Heart left ventricle (tissue), 16 donors: ENCODE results near the gene F7. TPM values are rescaled to one million over a fixed set of nuclear protein-coding genes. Genes with fewer than 3 reads are reported as not detected.
A peak's percentile ranks its signal among the peaks of the same experiment; 100 is the strongest.
"Not testable (repeated sequence)": the region's sequence is repeated elsewhere in the genome, so short reads cannot be mapped to it uniquely, and the experiment has no call there.

Experiments used
- ATAC-seq, 4 donors: fragments of 200-7000 bp; cut with Tn5 transposase; one replicate each; pipeline ENCODE4 v1.9.1; 2020 to 2022; ENCODE audit warnings: moderate library complexity in 4 of 4, mild to moderate bottlenecking in 3 of 4, moderate number of reproducible peaks in 1 of 4
- DNase-seq, 5 donors: peaks; one replicate each; pipeline ENCODE4 v3.0.0-alpha.2; 2020
- H3K27ac ChIP-seq, 12 donors: fragments of 200-600 bp; sonication (generic) in 4 of 12; one replicate each; pipeline versions ENCODE4 v1.5.0 to v1.8.0; 2016 to 2022; ENCODE audit warnings: mild to moderate bottlenecking in 2 of 12
- H3K27me3 ChIP-seq, 9 donors: fragments of 200-600 bp; sonication (generic) in 2 of 9; one replicate each; pipeline versions ENCODE4 v1.5.1 to v1.8.0; 2016 to 2022; ENCODE audit warnings: mild to moderate bottlenecking in 3 of 9
- H3K36me3 ChIP-seq, 9 donors: fragments of 200-600 bp; sonication (generic) in 2 of 9; one replicate each; pipeline versions ENCODE4 v1.5.0 to v1.8.0; 2018 to 2022; ENCODE audit warnings: mild to moderate bottlenecking in 2 of 9
- H3K4me1 ChIP-seq, 12 donors: fragments of 200-600 bp; sonication (generic) in 4 of 12; one replicate each; pipeline versions ENCODE4 v1.5.0 to v1.8.0; 2016 to 2022; ENCODE audit warnings: mild to moderate bottlenecking in 3 of 12
- H3K4me3 ChIP-seq, 12 donors: fragments of 200-600 bp; sonication (generic) in 4 of 12; one replicate each; pipeline versions ENCODE4 v1.5.0 to v1.8.0; 2017 to 2022; ENCODE audit warnings: mild to moderate bottlenecking in 9 of 12, moderate library complexity in 4 of 12
- H3K9me3 ChIP-seq, 12 donors: fragments of 200-600 bp; sonication (generic) in 4 of 12; one replicate each; pipeline versions ENCODE4 v1.5.0 to v1.8.0; 2016 to 2022; ENCODE audit warnings: mild to moderate bottlenecking in 1 of 12
- CTCF ChIP-seq, 12 donors: fragments of 200-600 bp; sonication (generic) in 4 of 12; IDR thresholded peaks; one replicate each; pipeline versions ENCODE4 v1.5.0 to v1.8.0; 2018 to 2022; ENCODE audit warnings: antibody characterized with exemption in 12 of 12, mild to moderate bottlenecking in 5 of 12
- POLR2A ChIP-seq, 2 donors: fragments of 450-650 bp; IDR thresholded peaks; one replicate each; pipeline ENCODE4 v1.6.1; 2017; ENCODE audit warnings: antibody characterized with exemption in 2 of 2, mild to moderate bottlenecking in 2 of 2, moderate library complexity in 2 of 2
- WGBS, 4 donors: extraction: QIAGEN DNeasy Blood & Tissue Kit in 2 of 4; methylation state at CpG; one replicate each; pipeline versions ENCODE4 v1.1.5 to v1.1.7; 2013 to 2018; 5-methylcytosine and 5-hydroxymethylcytosine counted together
- intact Hi-C, 10 donors: fragments of 100-400 bp; cut with DNase I; formaldehyde crosslinking; loops; one replicate each; pipeline versions ENCODE4 v1.11.1 to v1.14.2; 2022
- polyA plus RNA-seq, 2 donors: library from polyadenylated mRNA; stranded (reverse); fragments of 200-250 nt; gene quantifications; one replicate each; pipeline ENCODE4 v1.2.3, GENCODE V29; 2013
- total RNA-seq, 9 donors: library from RNA; depleted of rRNA in 2 of 9; stranded (reverse); fragments of >200 nt in 2 of 9; fragmentation: NEBNext Ultra II Directional in 3 of 9; extraction: Animal tissue kit (Norgen Biotek cat#: 25700) in 3 of 9; gene quantifications; one replicate each; pipeline versions ENCODE4 v1.1.0 to v1.2.4, GENCODE V29; 2016 to 2023
- donor health status: ischemic (EF 13 %, LVEDD 7.1; RV severe dilation, severe dysfunction).
- donor health status: healthy with polysubstance abuse.
- donor health status: DM: no; HTN: yes; CAD: no.
- donor health status: DM: no; HTN: no; CAD: no.
- donor health status: ischemic (EF 25% LVEDD 6.9; RV normal size, moderate dysfunction).
- donor health status: ischemic (EF 25% LVEDD 5.7; RV mildly dilated, moderate dysfunction).
- donor health status: healthy.
- donor health status: DM: yes; HTN: yes; CAD: no.
- donor health status: ischemic (EF 35%, LVEDD 5.7; RV mildly dilated, moderate dysfunction).
- donor health status: nonischemic (EF 11% LVEDD 7.7; RV severe dilation, severe dysfunction).
- donor health status: DM: yes; HTN: yes; CAD: no.
- donor health status: PGD.
- donor health status: ischemic (EF 29% LVEDD 5.4; RV normal size, mild dysfunction).
- donor health status: nonischemic (EF 23%, LVEDD 6.1; RV moderate dilation, normal function).

Gene F7
- total and polyA plus RNA-seq, 11 donors, result 0.01 to 0.41 (median 0.13) TPM; not detected in 7

DNA sequence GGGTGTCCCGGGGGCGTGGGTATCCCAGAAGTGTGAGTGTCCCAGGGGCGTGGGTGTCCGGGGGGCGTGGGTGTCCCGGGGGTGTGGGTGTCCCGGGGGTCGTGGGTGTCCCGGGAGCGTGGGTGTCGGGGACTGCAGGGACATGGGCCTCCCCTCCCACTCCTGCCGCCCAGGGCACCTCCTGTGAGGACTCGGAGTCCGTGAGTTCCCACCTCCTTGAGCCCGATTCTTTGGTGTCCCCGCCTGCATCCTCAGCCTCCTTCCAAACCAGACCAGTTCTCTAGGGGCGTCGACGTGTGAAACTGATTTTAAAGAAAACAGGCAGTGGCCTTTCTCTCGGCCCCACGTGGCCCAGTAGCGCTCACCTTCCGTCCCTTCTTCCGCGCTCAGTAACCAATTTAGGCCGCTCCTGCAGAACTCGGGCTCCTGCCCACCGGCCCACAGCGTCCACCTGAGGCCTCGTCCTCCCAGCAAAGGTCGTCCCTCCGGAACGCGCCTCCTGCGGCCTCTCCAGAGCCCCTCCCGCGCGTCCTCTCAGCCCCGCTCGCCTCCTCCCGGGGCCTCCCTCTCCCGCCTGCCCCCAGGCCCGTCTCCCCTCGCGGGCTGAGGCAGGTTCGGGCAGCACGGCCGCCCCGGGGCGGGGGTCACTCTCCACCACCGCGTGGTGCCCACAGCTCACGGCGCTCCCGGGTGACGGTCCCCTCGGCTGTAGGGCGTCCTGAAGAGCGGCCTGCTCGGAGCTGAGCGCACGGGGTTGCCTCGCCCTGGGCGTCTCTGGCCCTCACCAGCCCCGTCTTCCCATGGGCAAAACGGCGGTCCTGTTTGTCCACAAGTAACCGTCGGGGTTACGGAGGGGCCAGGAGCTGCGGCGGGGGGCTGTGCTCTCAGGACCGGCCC, 3.8 kb downstream of the F7 start:
- DNase-seq (peak in 2 of 5 donors; percentile 25 to 48), ATAC-seq (peak in 2 of 4 donors; percentile 18 to 27)
- intact Hi-C loops, result no loop called here
- WGBS, 4 donors, result 17 to 35% (median 25%) methylated on average over 42 to 73 of the region's 73 CpGs
- no peaks in the 10 kb centered on the region for H3K9me3 ChIP-seq
- no peak overlapping the region for H3K27ac ChIP-seq
- peaks cover 0 to 18% (median 13%) of the 10 kb centered on the region in 12 donors for H3K4me1 ChIP-seq
- no peaks in the 10 kb centered on the region for H3K36me3 ChIP-seq
- TF ChIP-seq CTCF (IDR thresholded peaks at IDR 0.05) (no peak), POLR2A (IDR thresholded peaks at IDR 0.05) (no peak)
- peak overlapping the region in 11 of 12 donors; percentile 2 to 57 (median 50) for H3K4me3 ChIP-seq
- H3K27me3 ChIP-seq, result peaks cover 4 to 28% (median 21%) of the 10 kb centered on the region in 9 donors

GRCh38 chr13:113110048-113110851, 4.7 kb downstream of the F7 start:
- peaks cover 0 to 18% (median 13%) of the 10 kb centered on the region in 12 donors for H3K4me1 ChIP-seq
- peak in 2 of 5 donors; percentile 41 to 67 for DNase-seq
- H3K4me3 ChIP-seq, result peak overlapping the region; percentile 20 to 57 (median 50)
- TF ChIP-seq POLR2A (IDR thresholded peaks at IDR 0.05), result no peak
- TF ChIP-seq CTCF (IDR thresholded peaks at IDR 0.05), result no peak
- no peaks in the 10 kb centered on the region for H3K9me3 ChIP-seq
- no peaks in the 10 kb centered on the region for H3K36me3 ChIP-seq
- H3K27ac ChIP-seq, result no peak overlapping the region
- ATAC-seq, result peak in 3 of 4 donors; percentile 23 to 64 (median 45)
- H3K27me3 ChIP-seq, result peaks cover 4 to 28% (median 21%) of the 10 kb centered on the region in 9 donors
- WGBS, 4 donors, result 1 to 5% (median 1%) methylated on average over 22 to 99 of the region's 99 CpGs
- intact Hi-C loops, result no loop called here

DNA sequence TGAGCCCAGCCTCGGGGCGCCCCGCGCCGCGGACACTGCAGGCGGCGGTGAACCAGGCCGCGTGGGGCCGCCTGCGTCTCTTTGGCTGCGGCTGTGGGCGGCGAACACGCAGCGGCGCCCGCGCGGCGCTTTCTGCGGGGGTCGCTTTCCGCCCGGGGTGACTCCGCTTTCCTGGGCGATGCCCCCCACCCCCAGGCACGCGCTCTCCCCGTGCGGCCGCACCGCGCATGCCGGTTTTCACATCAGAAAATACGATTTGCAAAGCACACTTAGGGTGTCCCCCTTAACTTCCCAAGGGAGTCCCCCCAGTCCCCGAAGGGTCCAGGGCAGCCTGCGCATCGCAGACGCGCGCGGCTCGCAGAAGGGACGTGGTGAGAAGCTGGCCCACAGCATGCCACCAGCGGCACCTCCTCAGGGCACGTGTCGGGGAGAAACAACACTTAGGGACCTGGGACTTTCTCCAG, 5.3 kb downstream of the F7 start:
- Histone ChIP-seq H3K36me3 (no peaks in the 10 kb centered on the region), H3K27ac (no peak overlapping the region), H3K4me1 (peaks cover 0 to 18% (median 13%) of the 10 kb centered on the region in 12 donors), H3K4me3 (peak overlapping the region; percentile 20 to 57 (median 50)), H3K9me3 (no peaks in the 10 kb centered on the region), H3K27me3 (peaks cover 4 to 28% (median 21%) of the 10 kb centered on the region in 9 donors)
- WGBS, 4 donors, result 16 to 48% (median 22%) methylated on average over 20 to 49 of the region's 49 CpGs
- intact Hi-C loops, result no loop called here
- TF ChIP-seq POLR2A (IDR thresholded peaks at IDR 0.05) (no peak), CTCF (IDR thresholded peaks at IDR 0.05) (no peak)
- ATAC-seq (no peak), DNase-seq (peak in 3 of 5 donors; percentile 14 to 48 (median 16))

DNA sequence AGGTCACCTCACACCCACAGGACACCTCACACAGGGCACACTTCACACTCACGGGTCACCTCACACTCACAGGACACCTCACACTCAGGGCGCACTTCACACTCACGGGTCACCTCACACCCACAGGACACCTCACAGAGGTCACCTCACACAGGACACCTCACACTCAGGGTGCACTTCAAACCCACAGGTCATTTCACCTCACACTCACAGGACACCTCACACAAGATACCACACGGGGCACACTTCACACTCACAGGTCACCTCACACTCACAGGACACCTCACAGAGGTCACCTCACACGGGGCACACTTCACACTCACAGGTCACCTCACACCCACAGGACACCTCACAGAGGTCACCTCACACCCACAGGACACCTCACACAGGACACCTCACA, 6.2 kb downstream of the F7 start:
- peaks cover 4 to 28% (median 21%) of the 10 kb centered on the region in 9 donors for H3K27me3 ChIP-seq
- not testable (repeated sequence) for ATAC-seq

GRCh38 chr13:113112475-113112874, 6.9 kb downstream of the F7 start:
- Histone ChIP-seq H3K27me3 (peaks cover 4 to 28% (median 21%) of the 10 kb centered on the region in 9 donors), H3K4me1 (peaks cover 0 to 18% (median 13%) of the 10 kb centered on the region in 12 donors)
- H3K9me3 ChIP-seq, H3K36me3 ChIP-seq, ATAC-seq, intact Hi-C loops, H3K4me3 ChIP-seq, H3K27ac ChIP-seq: not testable (repeated sequence)
- DNase-seq, result peak in 1 of 5 donors; percentile 17
- WGBS, 4 donors, result 67 to 84% (median 79%) methylated on average over 1 of the region's 1 CpG

More for the DNA sequence above, 6.2 kb downstream of the F7 start:
- H3K4me1 ChIP-seq, result peaks cover 0 to 18% (median 13%) of the 10 kb centered on the region in 12 donors
- H3K36me3 ChIP-seq, H3K4me3 ChIP-seq, intact Hi-C loops, H3K9me3 ChIP-seq, H3K27ac ChIP-seq: not testable (repeated sequence)
- DNase-seq, result peak in 1 of 5 donors; percentile 10
- 85 to 92% (median 89%) methylated on average over 5 of the region's 5 CpGs for WGBS, 4 donors
